Measurements from ENCODE around the gene NBEA.

NBEA gene

DNA sequence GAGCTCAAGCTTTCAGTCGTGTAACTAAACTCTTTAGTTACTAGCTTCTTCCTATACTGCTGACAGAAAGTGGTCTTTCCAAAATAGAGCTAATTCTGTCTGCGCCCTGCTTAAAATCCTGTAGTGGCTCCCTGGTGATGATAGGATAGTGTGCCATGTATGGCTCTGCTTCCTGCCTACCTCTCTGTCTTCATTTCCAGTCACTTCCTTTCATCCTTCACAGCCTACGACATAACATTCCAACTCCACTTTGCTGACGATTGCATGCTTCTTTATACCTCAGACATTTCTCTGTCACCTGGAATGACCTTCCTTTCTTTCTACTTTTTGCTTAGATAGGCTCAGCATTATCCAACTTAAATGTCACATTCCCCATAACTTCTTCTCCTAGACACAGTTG, 343.6 kb downstream of the NBEA start:
- DNase-seq (ENCODE audit: low read depth) = no peak

DNA sequence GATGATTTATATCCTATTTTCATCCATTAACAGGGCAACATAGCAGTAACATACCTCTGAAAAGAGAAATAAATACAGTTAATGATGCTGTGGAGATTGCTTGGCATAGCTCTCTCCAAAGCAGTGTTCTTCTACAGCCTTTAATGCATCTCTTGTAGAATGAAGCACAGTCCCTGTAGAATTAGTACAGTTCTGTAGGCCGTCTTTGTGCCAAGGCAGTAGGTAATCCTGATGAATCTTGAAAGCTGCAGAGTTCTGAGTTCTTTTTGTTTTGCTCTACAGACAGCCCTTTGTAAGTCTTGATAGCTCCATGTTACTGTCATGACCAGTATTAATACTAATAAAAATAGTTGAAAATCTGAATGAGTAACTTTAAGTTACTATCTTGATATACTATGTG, 350.3 kb downstream of the NBEA start:
- no peak for DNase-seq (ENCODE audit: low read depth)

DNA sequence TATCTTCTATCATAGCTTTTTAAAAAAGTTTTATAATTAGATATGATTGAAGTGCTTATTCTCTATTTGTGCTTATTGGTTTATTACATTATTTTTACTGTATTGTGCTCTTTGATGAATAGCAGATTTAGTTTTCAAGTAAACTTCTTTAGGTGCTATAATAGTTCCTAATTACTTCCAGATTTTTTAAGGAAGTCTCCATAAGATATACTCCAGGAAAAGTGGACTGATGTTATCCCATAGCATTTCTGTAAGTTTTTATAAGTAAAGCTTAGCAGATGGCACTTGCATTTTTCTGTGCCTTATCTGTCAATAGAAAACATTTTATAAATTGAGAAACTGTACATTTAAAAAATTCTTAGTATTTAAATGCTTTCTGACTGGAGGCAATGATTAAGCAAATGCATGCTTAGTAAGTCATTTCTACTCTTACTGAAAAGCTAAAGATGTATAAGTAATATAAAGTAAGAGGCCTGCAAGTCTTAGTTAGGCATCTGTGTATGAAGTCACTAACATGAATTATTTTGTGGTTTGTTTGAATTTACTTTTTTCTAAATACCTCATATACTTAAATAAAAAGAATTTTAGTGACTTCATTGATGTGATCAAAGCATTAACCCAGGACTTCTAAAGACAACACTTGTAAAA, 351.6 kb downstream of the NBEA start:
- no peak for DNase-seq (ENCODE audit: low read depth)

DNA sequence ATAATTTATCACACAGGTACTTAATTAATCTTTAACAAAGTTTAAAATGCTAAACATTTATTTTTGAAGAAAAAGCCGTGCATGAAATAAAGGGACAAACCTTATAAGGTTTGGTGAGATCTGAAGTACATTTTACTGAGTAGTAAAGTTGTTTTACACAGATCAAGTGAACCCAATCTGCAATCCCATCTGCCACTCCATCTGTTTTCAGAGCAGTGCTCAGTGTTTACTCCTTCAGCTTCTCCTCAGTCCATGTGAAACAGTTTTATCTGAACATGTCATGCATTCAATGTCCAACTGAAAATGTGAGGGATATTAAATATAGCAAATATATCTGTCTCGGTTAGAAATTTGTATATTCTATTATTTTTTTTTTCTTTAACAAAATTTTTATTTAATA, 367.6 kb downstream of the NBEA start:
- DNase-seq (ENCODE audit: low read depth) = no peak

DNA sequence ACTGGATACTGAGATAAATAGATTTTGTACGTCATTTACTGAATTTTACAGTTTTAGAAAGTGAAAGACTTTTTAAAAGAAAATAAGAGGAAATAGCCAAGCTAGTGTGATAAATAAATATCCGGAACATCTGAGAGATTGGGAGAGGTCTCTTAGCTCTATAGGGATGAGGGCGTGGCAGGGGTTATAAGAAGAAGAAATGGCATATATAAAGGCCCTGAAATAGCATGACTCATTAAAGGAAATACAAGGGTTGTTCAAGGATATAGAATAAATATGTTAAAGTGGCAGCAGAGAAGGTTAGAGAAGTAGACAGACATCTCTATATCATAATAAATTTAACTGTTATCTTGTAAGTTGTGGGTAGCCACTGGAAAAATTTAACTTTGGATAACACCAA, 390.1 kb downstream of the NBEA start:
- DNase-seq (ENCODE audit: low read depth) = no peak

DNA sequence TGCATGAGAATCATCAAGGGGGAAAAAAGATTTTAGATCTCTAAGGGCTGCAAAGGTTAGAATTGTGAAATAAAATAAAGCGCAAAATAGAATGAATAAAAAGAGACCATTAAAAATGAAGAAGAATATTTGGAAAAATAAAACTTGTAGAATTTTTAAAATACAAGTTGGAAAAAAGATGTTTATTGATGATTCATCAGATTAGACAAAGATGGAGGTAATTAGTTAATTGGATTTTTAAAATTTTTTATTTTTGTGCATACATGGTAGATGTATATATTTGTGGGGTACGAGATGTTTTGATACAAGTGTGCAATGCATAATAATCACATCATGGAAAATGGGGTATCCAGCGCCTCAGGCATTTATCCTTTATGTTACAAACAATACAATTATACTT, 391.1 kb downstream of the NBEA start:
- DNase-seq (ENCODE audit: low read depth) = no peak

DNA sequence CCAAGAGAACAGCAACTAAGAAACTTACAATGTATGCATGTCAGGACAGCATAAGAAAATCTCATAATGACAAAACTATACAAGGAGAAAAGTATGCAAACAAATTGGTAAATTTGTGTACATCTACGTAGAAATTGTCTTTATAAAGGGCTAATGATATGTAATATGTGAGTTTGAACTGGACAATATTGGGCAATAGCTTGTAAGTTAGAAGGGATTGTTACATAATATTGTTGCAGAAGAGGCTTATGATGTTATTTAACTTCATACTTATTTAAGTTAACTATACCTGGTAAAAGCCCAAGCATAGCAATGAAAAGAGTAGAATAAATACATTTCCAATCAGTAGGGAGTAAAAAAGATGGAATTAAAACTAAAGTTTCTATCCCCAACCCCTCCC, 400.4 kb downstream of the NBEA start:
- DNase-seq (ENCODE audit: low read depth) = no peak

DNA sequence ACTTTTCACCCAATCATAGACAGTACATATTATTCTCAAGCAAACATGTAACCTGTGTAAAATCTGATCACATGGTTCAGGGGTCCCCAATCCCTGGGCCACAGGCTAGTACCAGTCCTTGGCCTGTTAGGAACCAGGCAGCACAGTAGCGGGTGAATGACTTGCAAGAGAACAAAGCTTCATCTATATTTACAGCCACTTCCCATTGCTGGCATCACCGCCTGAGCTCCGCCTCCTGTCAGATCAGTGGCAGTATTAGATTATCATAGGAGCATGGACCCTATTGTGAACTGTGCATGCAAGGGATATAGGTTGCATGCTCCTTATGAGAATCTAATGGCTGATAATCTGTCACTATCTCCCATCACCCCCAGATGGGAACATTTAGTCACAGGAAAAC, 401.3 kb downstream of the NBEA start:
- DNase-seq (ENCODE audit: low read depth) = no peak

DNA sequence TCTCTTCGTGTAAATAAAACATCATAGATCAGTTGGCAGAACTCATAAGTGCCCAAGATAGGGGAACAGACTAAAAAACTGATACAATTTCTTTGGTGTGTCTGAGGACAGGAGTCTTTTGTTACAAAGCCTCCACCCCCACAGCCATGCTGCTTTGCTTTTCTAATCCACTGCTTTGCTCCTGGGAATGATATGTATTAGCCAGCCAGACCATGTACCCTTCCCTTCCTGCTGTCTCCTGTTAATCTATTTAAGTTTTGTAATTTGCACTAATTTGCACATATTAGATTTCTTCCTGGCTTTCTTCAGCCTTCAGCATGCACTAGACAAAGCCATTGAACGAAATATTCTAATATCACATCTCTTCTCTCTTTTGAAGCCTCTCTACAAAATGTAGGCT, 403.9 kb downstream of the NBEA start:
- no peak for DNase-seq (ENCODE audit: low read depth)

DNA sequence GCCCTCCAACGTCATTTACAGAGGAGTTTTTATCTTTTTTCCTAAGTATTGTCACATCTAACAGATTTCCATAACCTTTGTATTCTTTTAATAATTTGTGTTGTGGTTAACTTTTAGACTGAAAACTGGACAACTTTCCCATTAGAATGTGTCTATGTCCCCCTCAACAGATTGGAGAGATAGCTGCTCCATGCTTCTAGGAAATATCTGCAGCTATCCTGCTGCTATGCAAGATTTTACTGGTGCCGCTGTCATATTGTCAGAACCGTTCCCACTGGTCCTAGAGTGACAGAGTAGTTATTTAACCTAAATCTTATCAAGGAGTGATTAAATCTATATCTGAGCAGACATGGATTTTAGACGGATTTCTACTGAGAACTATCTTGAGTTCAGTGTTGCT, 404.4 kb downstream of the NBEA start:
- no peak for DNase-seq (ENCODE audit: low read depth)

DNA sequence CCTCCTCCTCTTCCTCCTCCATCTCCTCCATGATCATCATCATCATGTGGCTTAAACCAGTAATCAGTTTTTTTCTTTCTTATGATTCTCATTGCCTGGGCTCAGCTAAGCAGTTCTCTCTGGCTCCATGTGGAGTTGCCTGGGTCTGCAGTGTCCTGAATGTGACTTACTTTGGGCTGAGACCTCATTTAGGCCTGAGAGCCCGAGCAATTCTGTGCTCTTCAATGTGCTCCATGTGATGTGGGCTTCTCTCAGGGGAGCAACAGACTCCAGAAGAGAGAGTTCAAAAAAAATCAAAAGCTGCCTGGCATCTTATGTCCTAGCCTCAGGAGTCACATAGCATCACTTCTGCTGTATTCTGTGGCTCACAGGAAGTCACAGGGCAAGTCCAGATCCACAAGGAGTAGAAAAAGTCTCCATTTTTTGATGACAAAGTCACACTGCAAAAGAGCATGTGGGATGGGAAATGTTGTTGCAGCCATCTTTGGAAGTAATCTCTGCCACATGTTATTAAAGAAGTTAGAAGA, 405.7 kb downstream of the NBEA start:
- no peak for DNase-seq (ENCODE audit: low read depth)

DNA sequence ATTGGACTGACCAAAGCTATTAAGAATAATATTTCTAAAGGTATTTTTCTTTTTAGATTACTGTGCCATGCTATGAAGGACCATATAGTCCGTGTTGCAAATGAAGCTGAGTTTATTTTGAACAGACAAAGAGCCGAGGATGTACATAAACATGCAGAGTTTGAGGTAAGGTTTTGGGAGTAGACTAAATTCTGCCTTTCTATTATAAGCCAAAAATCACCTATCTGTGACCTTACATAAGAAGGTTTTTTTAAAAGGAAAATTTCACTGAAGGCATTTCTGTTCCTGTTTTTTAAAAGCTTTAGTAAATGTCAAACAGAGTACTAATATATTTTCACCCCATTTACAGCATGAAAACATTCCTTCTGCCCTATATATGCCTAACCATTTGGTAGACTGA, 407.0 kb downstream of the NBEA start:
- DNase-seq (ENCODE audit: low read depth) = no peak

DNA sequence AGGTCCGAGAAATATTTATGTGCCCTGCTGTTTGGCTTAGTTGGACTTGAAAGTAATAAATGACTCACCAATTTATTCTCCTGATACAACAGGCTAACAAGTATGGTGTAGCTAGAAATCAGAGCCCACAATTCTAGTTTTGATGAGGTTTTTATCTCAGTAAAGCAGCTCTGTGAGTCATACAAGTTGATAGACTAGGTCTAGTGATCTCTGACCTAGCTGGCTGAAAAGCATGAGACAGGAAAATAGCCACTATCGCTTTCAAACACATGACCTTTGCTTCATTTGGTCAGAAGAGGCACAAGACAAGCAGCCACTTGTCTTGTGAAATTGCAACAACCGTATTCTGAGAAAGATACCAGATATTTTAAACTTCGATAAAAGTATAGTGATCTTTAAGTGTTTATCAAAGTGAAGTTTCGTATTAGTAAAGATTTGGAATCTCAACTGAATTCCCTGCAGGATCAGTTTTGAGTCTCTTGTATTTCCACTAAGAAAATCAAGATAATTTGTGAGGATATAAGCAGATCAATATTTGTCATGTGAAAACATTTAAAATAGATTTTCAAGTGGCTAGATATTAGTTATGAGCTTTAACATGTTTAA, 407.7 kb downstream of the NBEA start:
- DNase-seq (ENCODE audit: low read depth) = no peak

DNA sequence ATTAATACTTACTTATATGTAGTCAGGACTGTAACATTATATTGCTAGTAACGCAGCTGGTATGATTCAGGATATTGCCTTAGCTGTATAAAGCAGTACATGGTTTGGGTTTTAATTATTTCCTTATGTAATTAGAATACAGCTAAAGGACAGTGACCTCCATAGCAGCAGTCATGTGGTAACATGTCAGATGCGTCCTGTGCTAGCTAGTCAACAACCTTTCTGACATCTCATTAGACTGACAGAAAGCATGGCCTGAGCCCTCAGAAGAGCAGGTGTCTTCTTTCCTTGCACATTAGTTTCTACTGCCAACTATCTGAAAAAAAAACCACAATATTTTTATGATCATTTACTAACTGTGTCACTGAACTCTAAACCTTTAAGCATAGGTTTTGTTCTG, 412.2 kb downstream of the NBEA start:
- DNase-seq (ENCODE audit: low read depth) = no peak

DNA sequence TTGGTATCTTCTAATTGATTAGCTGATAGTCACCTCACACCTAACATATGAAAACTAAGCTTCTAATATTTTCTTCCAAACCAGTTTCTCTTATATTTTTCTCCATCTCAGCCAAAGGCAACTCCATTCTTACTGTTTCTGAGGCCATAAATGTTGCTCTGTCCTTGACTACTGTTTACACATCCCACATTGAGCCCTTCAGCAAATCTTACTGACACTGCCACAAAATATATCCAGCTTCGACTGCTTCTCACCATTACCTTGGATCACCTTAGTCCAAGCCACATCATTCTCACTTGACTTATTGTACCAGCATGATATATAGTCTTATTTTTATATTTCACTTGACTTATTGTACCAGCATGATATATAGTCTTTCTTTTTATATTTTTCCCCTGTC, 412.8 kb downstream of the NBEA start:
- no peak for DNase-seq (ENCODE audit: low read depth)

DNA sequence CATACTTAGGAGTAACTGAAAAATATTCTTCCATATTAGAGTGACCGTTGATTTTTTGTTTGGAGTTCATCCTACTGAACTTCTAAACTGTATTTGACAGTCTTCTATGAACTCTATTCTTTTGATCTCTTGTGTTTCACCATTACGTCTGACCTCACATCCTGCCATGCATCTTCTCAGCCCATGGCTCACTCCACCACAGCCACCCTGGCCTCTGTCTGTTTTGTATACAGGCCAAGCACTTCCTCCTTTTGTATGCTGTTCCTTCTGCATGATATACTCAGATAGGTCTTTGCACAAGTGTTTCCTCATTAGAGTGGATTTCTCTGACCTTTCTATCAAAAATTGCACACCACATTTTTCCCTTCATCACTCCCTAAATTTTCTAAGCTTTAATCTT, 414.5 kb downstream of the NBEA start:
- DNase-seq (ENCODE audit: low read depth) = no peak

DNA sequence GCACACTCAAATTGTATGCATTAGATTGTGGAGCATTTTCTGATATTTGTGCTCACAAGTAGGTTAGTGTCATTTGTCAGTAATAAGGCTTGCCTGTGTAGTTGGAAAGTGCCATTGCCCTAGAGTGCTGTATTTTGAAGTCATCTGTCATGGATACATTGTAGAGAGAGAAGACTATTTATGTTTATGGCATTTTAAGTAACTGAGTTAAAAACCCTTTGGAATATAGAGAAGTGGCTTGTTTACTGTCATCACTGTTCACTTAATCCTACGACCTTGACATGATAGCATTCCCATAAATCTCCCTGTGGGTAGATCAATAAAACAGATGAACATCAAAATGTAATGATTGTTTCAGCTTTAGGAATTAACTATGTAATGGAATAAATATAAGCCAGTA, 423.8 kb downstream of the NBEA start:
- no peak for DNase-seq (ENCODE audit: low read depth)

DNA sequence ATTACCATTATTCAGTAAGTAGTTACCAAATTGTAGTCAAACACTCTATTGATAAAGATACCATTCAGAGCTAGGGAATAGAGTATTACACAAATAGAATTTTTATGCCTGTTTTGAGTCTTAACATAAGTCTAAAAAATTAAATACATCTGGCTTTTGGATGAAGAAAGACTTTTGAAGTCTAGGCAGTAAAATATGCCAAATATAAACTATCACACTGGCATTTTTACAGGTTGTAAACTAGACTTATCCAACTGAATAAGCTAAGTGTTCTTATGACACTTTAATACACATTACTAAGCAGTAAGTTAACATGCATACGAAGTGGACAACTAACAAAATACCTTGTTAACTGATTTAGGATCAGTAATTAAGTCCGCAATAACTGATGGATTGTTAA, 425.5 kb downstream of the NBEA start:
- DNase-seq (ENCODE audit: low read depth) = no peak

DNA sequence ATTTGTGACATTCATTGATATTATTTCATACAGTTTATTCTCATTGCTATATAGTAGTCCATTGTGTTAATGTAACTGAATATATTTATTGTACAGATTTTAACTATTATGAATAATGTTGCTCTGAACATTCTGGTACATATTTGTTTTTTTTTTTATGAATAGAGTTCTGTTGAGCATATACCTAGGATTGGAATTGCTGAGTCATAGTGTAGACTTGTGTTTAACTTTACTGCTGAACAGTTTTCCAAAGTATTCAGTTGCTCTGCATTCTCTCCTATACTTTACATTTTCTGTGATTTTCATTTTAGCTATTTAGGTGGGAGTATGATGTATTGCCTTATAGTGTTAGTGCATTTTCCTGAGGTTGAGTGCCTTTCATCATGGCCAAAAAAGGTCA, 436.9 kb downstream of the NBEA start:
- no peak for DNase-seq (ENCODE audit: low read depth)

DNA sequence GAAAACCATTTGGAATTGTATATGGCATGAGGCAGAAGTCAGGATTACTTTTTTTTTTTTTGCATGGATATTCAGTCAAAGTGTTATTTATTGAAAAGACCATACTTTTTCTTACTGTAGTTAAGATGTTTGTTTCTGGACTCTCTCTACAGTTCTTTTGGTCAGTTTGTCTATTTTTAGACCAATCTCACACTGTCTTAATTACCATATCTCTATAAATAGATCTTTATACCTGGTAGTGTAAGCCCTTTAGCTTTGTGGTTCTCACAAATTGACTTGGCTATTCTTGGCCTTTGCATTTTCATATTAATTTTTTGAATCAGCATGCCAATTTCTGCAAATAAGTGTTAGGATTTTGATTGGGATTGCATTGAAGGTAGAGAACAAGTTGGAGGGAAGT, 437.6 kb downstream of the NBEA start:
- DNase-seq (ENCODE audit: low read depth) = no peak

DNA sequence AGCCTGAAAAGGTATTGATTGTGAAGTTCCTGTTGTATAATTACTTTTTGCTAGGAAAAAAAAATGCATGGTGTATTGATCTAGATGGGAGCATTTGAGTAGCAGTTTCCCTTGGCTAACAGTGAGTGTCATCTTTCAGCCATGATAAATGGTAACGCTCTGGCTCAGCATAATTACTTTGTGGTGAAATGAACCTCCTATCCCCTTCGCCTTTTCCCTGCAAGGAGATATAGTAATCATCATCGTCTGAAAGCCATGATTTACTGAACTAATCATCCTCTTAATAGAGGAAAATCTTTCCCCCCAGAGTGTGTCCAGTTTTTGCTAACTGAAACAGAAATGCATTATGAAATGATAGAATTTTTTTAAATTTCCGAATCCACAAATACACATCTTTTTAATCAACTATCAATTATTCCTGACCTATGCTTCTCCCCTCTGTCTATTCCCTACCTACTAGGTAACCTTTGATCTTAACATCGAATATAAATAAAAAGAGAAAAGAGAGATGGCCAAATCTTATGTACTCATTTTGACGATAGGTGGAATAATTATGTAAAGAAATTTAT, 445.7 kb downstream of the NBEA start:
- no peak for DNase-seq (ENCODE audit: low read depth)

DNA sequence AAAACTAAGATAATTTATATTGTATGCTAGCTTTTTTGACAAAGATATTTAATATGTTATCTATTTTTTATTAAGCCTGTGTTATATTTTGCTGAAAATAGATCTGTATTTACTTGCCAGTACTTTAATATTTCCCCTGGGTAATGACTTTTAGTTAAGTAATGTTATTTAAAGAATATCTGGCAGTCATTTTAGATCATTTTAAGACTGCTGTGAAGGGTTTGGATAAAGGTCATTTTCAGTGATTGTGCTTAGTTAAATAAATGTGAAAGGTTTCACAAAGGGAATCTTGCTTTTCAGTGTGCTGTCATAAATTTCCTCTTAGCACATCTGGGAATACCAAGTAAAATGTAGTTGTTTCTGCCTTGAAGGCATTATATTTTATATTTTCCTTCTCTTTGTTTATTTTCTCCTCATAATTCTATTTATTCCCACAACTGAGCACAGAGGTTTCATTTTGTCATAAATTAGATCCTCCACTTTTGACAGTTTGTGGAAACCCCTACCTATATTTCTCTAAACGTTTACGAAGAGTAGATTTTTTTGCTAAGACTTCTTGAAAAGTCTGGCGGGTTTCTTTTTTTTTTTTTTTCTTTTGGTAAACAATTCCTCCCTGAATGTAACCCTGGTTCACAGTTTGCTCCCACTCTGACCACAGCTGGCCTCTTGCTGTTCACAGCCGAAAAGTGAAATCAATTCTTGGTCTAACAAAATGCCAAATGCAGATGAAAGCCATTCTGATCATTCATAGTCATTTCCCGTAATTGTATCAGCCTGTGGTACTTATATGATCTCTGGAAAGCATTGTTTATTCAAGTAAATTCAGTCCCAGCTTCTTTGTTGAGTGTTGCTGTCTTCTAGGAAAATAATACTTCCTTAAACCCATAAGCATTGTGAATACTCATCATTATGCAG, 446.6 kb downstream of the NBEA start:
- no peak for DNase-seq (ENCODE audit: low read depth)

DNA sequence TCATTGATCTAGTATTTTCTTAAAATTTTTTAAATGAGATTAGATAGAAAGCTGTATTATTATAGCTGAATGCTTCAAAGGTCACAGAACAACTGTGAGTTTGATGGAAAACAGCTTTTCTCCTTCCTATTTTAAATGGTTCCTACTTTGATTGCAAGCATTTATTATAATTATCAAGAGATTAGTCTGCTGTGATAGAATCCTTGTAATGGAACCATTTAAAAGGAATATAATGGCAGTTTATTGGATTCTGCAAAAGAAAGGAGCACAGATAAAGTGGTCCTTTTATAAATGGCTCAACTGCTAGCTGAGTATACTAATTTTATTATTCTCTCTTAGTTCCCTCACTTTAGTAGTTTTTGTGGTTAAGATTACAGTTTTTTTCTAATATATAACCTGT, 447.5 kb downstream of the NBEA start:
- DNase-seq (ENCODE audit: low read depth) = no peak

Data from activated T-cell treated with anti-CD3 and anti-CD28 coated beads for 1 hour (primary cell).